WI38 (cell line): ENCODE data around the gene RGPD8.

Experiments
- H3K4me3 ChIP-seq: 2 replicates; pipeline ENCODE4 v1.5.1; 2011; ENCODE audit warnings: low read depth, mild to moderate bottlenecking, control low read depth, low read length
- CTCF ChIP-seq: IDR thresholded peaks from 2 replicates; pipeline ENCODE4 v1.5.1; 2012; ENCODE audit warnings: low read depth, mild to moderate bottlenecking, control low read depth, low read length

RGPD8 gene

GRCh38 chr2:112433480-112433879 lies at the start of gene RGPD8:
Gene RGPD8, minus strand, starts transcription at chr2:112433645. Its CDS starts 192 bp downstream, at chr2:112433453.
- peak within 1 kb of the TSS; percentile 43 for H3K4me3 ChIP-seq

GRCh38 chr2:112483042-112483473 lies 49.6 kb upstream of the RGPD8 start:
- no peak for TF ChIP-seq CTCF
- H3K4me3 ChIP-seq, result peak overlapping the region; percentile 86

GRCh38 chr2:112482309-112483041 lies 49.0 kb upstream of the RGPD8 start:
- no peak for TF ChIP-seq CTCF
- peak overlapping the region; percentile 86 for H3K4me3 ChIP-seq

- 0 out of 2 replicates have a peak, but pooled peaks have one; percentile 0 for TF ChIP-seq CTCF
- H3K4me3 ChIP-seq, result peak within 1 kb of the TSS; percentile 86
Measured at GRCh38 chr2:112481528-112482233, 48.2 kb upstream of the RGPD8 start, which contains the start of gene TTL. Gene TTL, plus strand, starts transcription at chr2:112482156. Its CDS starts 189 bp downstream, at chr2:112482345.

GRCh38 chr2:112481050-112481527 lies 47.6 kb upstream of the RGPD8 start:
- H3K4me3 ChIP-seq, result peak overlapping the region; percentile 69
- TF ChIP-seq CTCF, result peak; percentile 70

- peak overlapping the region; percentile 69 for H3K4me3 ChIP-seq
- TF ChIP-seq CTCF, result no peak
Measured at GRCh38 chr2:112480530-112481049, 47.1 kb upstream of the RGPD8 start.

GRCh38 chr2:112476434-112476833 lies 43.0 kb upstream of the RGPD8 start:
- no peak for TF ChIP-seq CTCF
- H3K4me3 ChIP-seq, result no peak overlapping the region
